ENCODE results near the gene C1orf232. TPM values are rescaled to one million over a fixed set of nuclear protein-coding genes. Genes with fewer than 3 reads are reported as not detected.

Gene C1orf232
- polyA plus RNA-seq, 1 experiment, result not detected

DNA sequence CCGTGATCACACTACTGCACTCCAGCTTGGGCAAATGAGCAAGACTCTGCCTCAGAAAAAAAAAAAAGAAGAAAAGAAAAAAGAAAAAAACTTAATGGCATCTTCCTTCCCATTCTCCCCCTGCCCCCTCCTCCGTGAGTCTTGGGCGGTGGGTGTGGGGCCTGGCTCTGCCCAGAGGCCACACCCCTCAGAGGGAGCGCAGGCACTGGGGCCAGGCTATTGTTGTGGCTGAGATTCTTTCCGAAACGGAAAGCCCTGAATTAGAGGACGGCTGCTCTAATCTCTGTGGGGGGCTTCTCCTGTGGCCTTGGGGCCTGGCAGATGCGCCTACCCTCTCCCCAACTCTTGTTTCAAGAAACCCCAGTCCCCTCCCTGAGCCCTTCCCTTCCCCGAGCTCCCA is 14.0 kb downstream of the C1orf232 start:
- Histone ChIP-seq H3K27me3 (ENCODE audit: control insufficient read depth, insufficient read depth, low read length) (peaks cover 47% of the 10 kb centered on the region), H3K4me3 (ENCODE audit: low read depth, low read length) (no peak overlapping the region), H3K27ac (ENCODE audit: low read depth, low read length) (no peak overlapping the region), H3K9me3 (ENCODE audit: control insufficient read depth, insufficient read depth, low read length) (no peaks in the 10 kb centered on the region)
- CTCF ChIA-PET, result interaction anchor here (1.5 to 5.1 kb wide), 2 partner anchors 9 to 15 kb away, joined by 7 to 32 read pairs; partner anchors contain the start of gene ZNF593
- POLR2A ChIA-PET, result no interaction called here
- no peak for TF ChIP-seq CTCF (IDR thresholded peaks at IDR 0.05; ENCODE audit: low read depth, low read length)
- DNase-seq (ENCODE audit: low read depth, low spot score), result no peak

- H3K27ac ChIP-seq (ENCODE audit: low read depth, low read length), result no peak overlapping the region
- ChIA-PET POLR2A (no interaction called here), CTCF (interaction anchor here (1.5 to 5.1 kb wide), 2 partner anchors 9 to 16 kb away, joined by 7 to 32 read pairs; partner anchors contain the start of gene ZNF593)
- H3K27me3 ChIP-seq (ENCODE audit: control insufficient read depth, insufficient read depth, low read length), result peaks cover 47% of the 10 kb centered on the region
- H3K9me3 ChIP-seq (ENCODE audit: control insufficient read depth, insufficient read depth, low read length), result no peaks in the 10 kb centered on the region
- H3K4me3 ChIP-seq (ENCODE audit: low read depth, low read length), result no peak overlapping the region
- DNase-seq (ENCODE audit: low read depth, low spot score), result no peak
- no peak for TF ChIP-seq CTCF (IDR thresholded peaks at IDR 0.05; ENCODE audit: low read depth, low read length)
Measured at GRCh38 chr1:26153966-26154532, 14.7 kb downstream of the C1orf232 start.

DNA sequence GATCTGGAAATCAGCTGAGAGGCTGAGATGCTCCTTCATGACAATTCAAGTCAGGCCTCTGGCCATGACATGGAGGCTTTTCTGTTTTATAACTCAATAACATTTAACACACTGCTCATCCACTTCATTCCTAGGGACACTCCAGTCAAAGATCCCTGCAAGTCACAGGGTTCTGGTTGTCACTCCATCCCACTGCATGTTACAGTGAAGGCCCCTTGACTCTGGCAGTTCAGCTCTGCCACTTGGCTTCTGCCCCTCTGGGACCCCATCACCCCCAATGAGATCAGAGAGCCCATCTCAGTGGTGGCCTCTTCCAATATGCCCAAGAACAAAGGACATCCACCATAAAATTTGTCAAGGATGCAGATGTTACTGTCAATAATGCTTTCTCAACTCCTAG is 19.9 kb downstream of the C1orf232 start:
- no peak for DNase-seq (ENCODE audit: low read depth, low spot score)
- Histone ChIP-seq H3K27ac (ENCODE audit: low read depth, low read length) (no peak overlapping the region), H3K4me3 (ENCODE audit: low read depth, low read length) (no peak overlapping the region), H3K27me3 (ENCODE audit: control insufficient read depth, insufficient read depth, low read length) (peaks cover 23% of the 10 kb centered on the region), H3K9me3 (ENCODE audit: control insufficient read depth, insufficient read depth, low read length) (no peaks in the 10 kb centered on the region)
- TF ChIP-seq CTCF (IDR thresholded peaks at IDR 0.05; ENCODE audit: low read depth, low read length), result no peak
- CTCF ChIA-PET, result interaction anchor here (1.0 kb wide), 1 partner anchor 85 kb away, joined by 3 read pairs; the partner anchor contains the start of gene CEP85
- POLR2A ChIA-PET, result no interaction called here

GRCh38 chr1:26145960-26146294 is 22.8 kb downstream of the C1orf232 start:
- ChIA-PET CTCF (interaction anchor here (0.6 to 6.2 kb wide), 18 partner anchors 10 to 260 kb away, joined by 3 to 65 read pairs (median 8); partner anchors contain the start of gene PDIK1L), POLR2A (no interaction called here)
- H3K9me3 ChIP-seq (ENCODE audit: control insufficient read depth, insufficient read depth, low read length), result no peaks in the 10 kb centered on the region
- H3K4me3 ChIP-seq (ENCODE audit: low read depth, low read length), result no peak overlapping the region
- DNase-seq (ENCODE audit: low read depth, low spot score), result no peak
- no peak overlapping the region for H3K27ac ChIP-seq (ENCODE audit: low read depth, low read length)
- H3K27me3 ChIP-seq (ENCODE audit: control insufficient read depth, insufficient read depth, low read length), result peaks cover 16% of the 10 kb centered on the region
- no peak for TF ChIP-seq CTCF (IDR thresholded peaks at IDR 0.05; ENCODE audit: low read depth, low read length)

Data from AG04450 (cell line).